Mammary epithelial cell (primary cell): ENCODE results near the gene BCS1L.

Experiments
- EZH2 ChIP-seq: IDR thresholded peaks from 2 replicates; pipeline ENCODE4 v1.6.1; 2012; ENCODE audit warnings: low read length, inconsistent platforms, borderline replicate concordance
- TF ChIP-seq, protein P1 (sequence below), 2 donors: IDR thresholded peaks in 1 of 2; conservative IDR thresholded peaks in 1 of 2; 2 replicates each; pipeline ENCODE4 v1.5.1; 2011 to 2012; ENCODE audit warnings: inconsistent platforms in 2 of 2, low read length in 2 of 2, mild to moderate bottlenecking in 2 of 2, control low read depth in 1 of 2, low read depth in 1 of 2; ENCODE audit not compliant: insufficient read depth in 1 of 2; ENCODE audit errors: extremely low read depth in 1 of 2

DNA sequence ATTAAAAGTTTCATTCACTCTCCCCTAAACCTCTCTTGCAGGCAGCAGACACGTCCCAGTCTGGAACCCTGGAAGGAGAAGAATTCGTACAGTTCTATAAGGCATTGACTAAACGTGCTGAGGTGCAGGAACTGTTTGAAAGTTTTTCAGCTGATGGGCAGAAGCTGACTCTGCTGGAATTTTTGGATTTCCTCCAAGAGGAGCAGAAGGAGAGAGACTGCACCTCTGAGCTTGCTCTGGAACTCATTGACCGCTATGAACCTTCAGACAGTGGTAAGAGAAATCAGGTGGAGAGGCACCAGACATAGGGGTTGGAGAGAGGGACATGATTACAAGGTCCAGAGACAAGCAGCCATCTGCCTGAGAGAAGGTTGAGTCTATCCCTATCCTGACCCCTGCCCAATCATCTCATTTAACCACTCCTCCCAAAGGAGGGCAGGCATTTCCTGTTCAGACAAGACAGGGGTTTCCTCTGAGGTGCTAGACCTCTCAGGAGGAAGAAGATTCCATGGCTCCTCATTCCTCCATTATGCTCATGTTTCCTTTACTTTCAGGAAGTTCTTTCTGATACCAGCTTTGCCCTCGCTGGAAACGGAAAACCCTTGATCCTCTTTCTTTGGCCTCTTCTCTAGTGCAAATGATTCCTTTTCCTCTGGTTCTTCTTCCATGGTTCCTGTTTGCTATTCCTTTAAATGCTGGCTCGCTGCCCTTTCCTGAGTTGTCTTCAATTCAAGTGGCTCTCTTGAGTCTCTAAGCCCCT lies 36.7 kb upstream of the BCS1L start:
- TF ChIP-seq, protein P1, sequence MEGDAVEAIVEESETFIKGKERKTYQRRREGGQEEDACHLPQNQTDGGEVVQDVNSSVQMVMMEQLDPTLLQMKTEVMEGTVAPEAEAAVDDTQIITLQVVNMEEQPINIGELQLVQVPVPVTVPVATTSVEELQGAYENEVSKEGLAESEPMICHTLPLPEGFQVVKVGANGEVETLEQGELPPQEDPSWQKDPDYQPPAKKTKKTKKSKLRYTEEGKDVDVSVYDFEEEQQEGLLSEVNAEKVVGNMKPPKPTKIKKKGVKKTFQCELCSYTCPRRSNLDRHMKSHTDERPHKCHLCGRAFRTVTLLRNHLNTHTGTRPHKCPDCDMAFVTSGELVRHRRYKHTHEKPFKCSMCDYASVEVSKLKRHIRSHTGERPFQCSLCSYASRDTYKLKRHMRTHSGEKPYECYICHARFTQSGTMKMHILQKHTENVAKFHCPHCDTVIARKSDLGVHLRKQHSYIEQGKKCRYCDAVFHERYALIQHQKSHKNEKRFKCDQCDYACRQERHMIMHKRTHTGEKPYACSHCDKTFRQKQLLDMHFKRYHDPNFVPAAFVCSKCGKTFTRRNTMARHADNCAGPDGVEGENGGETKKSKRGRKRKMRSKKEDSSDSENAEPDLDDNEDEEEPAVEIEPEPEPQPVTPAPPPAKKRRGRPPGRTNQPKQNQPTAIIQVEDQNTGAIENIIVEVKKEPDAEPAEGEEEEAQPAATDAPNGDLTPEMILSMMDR (conservative IDR thresholded peaks at IDR 0.05 in 1 of 2, IDR thresholded peaks at IDR 0.05 in 1 of 2; ENCODE audit: extremely low read depth in 1 of 2, insufficient read depth in 1 of 2, low read depth in 1 of 2, low read length in 2 of 2) = no peak
- TF ChIP-seq EZH2 = no peak
